IMR-90 (cell line): ENCODE measurements around the gene PREB.

Experiments used
- BHLHE40 ChIP-seq: fragments of 150-350 bp; IDR thresholded peaks from 2 replicates; pipeline ENCODE4 v1.6.1; 2016; ENCODE audit warnings: mild to moderate bottlenecking, low read depth, low read length
- CTCF ChIP-seq: conservative IDR thresholded peaks from 2 replicates; pipeline ENCODE4 v1.5.1; 2012; ENCODE audit warnings: mild to moderate bottlenecking, low read depth, low read length, improper control_type of control experiment
- MAFK ChIP-seq: IDR thresholded peaks from 2 replicates; pipeline ENCODE4 v1.6.1; 2012; ENCODE audit warnings: low read depth, low read length, improper control_type of control experiment
- MAZ ChIP-seq: IDR thresholded peaks from 2 replicates; pipeline ENCODE4 v1.6.1; 2012; ENCODE audit warnings: low read depth, mild to moderate bottlenecking, low read length, improper control_type of control experiment, moderate library complexity, borderline replicate concordance
- MXI1 ChIP-seq: IDR thresholded peaks from 2 replicates; pipeline ENCODE4 v1.6.1; 2012; ENCODE audit warnings: low read depth, mild to moderate bottlenecking, low read length, moderate library complexity, borderline replicate concordance
- POLR2A ChIP-seq: IDR thresholded peaks from 2 replicates; pipeline ENCODE4 v1.6.1; 2012; ENCODE audit warnings: mild to moderate bottlenecking, low read depth, low read length
- RAD21 ChIP-seq: IDR thresholded peaks from 2 replicates; pipeline ENCODE4 v1.6.1; 2012; ENCODE audit warnings: low read length, improper control_type of control experiment
- SMC3 ChIP-seq: fragments of 150-350 bp; IDR thresholded peaks from 2 replicates; pipeline ENCODE4 v1.6.1; 2016; ENCODE audit warnings: low read depth, mild to moderate bottlenecking, antibody characterized with exemption, low read length, moderate library complexity
- USF2 ChIP-seq: fragments of 150-350 bp; IDR thresholded peaks from 2 replicates; pipeline ENCODE4 v1.6.1; 2017; ENCODE audit warnings: mild to moderate bottlenecking, antibody characterized with exemption, low read length, low read depth

GRCh38 chr2:27182346-27182745, 47.9 kb upstream of the PREB start:
- TF ChIP-seq MXI1 (no peak), CTCF (no peak), POLR2A (no peak), MAZ (no peak), RAD21 (no peak), SMC3 (no peak), BHLHE40 (peak; percentile 30; the same call in 1 of the 2 replicates), MAFK (no peak), USF2 (no peak)
